NCI-H1930 (cell line): ENCODE data around the gene COPE.
A peak's percentile ranks its signal among the peaks of the same experiment; 100 is the strongest.

Experiments
- DNase-seq, 2 experiments: peaks; one replicate each; lab custom pipeline; 2025; lab: John Stamatoyannopoulos, UW

Gene COPE

DNA sequence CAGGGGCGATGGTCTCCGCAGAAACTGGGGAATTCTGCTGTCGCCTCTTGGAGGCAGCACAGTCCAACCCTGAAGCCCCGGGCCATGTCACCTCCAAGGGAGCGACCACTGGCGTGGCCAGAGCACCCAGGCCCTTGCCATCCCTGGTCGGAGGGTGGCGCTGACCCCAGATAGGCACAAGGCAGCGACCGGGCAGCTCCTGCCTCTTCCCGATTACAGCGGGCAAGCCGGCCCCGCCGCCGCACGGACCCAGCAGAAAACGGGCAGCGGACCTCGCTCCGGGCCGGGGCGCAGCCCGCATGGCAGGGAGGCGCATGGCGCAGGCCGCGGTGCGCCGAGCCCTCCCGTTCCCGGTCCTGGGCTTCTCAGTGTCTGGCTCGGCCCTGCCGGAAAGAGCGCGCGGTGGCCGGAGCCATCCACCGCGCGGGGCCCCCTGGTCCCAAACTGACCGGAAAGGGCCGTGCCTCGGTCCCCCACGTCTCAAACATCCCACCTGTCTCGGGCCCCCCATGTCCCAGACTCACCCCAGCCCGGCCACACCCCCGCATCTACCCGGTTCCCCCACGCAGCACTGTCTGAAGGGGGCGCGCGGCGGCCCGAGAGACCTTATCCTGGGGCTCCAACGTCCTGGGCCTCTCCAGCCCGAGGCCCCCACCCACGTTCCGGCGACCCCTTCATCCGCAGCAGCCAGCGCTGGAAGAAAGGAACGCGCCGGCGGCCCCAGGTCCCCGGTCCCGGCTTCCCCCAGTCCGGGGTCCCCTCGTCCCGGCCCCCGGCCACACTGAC is 24.0 kb downstream of the COPE start:
- DNase-seq, result peak in 1 of 2 experiments; percentile 35

DNA sequence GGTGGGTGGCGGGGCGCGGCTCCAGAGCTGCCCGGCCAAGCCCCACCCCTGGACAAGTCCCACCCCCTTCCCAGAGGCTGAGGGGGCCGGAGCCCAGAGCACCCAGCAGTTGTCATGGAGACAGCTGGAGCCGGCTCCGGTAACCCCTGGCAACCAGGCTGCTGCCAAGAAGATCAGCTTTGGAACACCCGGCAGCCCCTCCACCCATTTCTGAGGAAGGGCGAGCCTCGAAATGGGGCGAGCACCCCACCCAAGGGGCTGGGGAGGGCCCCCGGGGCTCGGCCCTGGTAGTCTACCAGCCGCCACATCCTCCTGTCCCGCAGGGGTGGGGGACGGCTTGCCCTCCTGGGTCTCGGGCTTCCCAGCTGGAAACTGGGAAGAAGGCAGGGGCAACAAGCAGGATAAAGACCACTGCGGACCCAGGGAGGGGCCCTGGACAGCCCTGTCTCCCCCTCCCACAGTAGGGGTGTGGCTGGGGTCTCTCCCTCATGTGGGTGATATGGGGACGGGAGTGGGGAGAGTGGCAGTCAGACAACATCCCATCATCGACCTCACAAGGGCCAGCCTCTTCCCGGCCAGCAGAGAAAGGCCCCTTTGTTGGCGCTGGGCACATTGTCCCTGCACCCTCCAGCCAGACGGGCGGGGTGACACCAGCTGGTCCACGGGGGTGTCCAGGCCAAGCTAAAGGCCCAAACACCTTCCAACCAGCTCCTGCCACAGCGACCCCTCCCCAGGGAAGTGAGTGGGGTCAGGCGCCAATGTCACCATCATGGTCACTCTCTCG is 24.7 kb downstream of the COPE start:
- DNase-seq, result no peak

DNA sequence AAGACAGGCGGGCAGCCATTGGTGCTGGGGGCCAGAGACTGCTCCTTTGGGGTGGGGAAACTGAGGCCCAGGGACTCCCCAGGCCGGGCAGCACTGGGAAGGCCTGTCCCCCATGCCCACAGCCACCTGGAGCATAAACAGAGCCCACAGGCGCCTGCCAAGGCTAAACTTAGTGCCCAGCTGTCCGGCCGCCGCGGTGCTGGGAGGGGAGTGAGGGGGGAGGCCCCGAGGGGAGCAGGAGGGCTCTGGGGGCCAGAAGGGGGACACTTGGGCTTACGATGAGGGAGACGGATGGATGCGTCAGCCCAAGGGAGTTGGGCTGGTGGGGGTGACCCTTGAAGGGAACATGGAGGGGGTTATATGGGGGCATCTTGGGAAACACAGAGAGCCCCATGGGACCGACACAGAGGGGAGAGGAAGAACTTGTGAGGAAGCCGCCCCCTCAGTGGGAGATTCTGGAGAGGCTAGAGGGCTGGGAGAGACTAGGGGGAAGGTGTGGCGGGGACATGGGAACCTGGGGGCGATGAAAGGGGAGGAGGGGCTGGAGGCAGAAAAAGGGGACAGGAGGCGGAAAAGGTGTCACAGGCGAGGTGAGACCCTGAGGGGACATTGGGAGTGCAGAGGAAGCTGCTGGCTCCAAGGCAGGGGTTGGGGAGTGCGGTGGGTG is 25.5 kb downstream of the COPE start:
- DNase-seq, result no peak

DNA sequence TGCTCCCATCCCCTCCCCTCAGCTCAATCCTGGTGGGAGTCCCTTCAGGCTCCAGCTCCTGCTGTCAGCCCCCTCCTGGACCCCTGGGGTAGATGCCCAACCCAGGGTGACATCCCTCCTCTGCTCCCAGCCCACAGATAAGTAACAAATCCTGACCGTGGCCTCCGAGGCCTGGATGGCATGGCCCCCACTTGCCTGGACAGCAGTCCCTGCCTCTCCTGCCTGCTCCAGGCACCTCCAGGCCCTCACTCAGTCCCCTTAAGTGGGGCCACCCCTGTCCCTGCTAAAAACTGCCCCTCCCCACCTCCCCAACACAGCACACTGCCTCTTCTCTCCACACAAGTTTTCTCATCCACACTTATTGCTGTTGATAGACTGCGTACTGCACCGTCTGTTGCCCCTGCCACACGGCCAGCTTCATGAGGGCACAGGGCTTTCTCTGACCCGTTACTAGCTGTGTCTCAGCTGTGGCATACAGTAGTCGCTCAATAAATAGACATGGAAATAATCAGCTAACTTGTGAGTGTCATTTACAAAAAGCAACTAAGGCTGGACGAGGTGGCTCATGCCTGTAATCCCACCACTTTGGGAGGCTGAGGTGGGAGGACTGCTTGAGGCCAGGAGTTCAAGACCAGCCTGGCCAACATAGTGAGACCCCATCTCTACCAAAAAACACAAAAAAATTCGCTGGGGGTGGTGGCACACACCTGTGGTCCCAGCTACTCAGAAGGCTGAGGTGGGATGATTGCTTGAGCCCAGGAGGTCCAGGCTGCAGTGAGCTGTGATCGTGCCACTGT is 29.0 kb downstream of the COPE start:
- DNase-seq, result no peak

- DNase-seq, result no peak
These were observed 32.2 kb downstream of the COPE start for GRCh38 chr19:18886972-18887371.

DNA sequence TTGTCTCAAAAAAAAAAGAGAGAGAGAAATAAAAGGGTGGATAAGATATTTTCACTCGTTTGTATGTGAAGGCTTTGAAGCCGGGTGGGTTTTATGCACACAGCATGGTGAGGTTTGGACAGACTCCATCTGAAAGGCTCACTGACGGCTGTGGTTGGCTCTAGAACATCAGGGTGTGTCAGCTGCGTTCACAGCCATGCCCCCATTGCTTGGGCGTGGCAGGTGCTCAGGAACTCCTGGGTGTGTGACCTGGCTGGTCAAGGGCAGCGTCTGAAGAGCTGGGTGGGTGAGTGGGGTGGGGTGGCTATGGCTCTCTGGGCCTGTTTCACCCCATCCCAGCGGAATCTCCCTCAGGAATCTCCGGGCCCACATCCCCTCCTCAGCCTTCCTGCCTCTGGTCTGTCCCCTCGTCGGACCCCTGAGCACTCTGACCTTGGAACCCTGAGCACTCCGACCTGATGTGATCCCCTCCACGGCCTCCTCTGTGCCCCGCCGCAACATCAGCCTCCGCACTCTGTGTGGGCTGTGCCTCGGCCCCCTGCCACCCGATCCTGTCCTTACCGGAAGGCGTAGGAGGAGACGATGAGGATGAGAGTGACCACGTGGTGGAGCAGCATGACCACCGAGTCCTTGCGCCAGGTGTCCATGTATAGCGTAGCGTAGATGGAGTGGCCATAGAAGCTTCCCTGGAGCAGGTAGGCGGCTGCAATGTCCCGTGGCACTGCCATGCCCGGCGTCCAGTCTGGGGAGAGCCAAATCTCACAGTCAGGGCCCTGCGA is 35.5 kb downstream of the COPE start:
- DNase-seq, result no peak

DNA sequence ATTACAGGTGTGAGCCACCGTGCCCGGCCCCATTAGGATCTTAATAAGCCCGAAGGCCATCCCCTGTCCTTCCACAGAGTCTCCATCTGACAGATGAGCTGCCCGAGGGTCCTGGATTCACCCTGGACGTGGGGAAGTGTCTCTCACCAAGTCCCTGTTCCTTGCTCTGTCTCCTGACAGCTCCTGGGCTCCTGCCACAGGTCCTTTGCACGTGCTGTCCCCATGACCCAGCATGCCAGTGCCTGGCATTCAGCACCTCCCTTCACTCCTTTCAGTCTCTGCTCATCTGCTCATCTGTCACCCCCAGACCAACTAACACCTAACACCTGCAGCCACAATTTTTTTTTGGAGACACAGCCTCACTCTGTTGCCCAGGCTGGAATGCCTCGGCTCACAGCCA is 37.7 kb downstream of the COPE start:
- DNase-seq, result no peak

DNA sequence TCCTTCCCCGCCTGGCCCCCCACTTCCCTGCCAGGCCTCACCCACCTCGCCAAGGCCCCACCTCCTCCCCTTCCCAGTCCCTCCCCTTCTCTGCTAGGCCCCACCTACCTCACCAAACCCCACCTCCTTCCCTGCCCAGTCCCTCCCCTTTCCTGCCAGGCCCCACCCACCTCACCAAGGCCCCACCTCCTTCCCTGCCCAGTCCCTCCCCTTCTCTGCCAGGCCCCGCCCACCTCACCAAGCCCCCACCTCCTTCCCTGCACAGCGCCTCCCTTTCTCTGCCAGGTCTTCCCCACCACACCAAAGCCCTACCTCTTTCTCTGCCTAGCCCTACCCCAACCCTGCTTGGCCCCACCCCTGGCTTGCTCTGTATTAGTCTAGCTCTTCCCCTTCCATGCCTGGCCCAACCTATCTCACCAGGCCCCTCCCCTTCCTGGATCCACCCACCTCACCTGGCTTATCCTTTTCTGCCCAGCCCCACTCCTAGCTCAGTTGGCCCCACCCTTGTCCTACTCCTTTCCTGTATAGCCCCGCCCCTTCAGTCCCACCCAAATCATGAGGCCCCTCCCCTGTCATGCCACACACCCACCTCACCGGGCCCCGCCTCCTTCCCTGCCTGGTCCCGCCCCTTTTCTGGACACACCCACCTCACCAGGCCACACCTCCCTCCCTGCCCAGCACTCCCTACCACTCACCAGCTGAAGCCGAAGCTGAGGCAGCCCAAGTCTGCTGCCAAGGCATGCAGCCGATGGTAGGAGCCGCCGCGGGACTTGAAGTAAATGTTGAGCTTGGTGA is 39.4 kb downstream of the COPE start:
- DNase-seq, result no peak

- no peak for DNase-seq
These were observed 40.2 kb downstream of the COPE start for GRCh38 chr19:18878858-18879578.

- DNase-seq, result no peak
These were observed 41.0 kb downstream of the COPE start for GRCh38 chr19:18878058-18878797.

DNA sequence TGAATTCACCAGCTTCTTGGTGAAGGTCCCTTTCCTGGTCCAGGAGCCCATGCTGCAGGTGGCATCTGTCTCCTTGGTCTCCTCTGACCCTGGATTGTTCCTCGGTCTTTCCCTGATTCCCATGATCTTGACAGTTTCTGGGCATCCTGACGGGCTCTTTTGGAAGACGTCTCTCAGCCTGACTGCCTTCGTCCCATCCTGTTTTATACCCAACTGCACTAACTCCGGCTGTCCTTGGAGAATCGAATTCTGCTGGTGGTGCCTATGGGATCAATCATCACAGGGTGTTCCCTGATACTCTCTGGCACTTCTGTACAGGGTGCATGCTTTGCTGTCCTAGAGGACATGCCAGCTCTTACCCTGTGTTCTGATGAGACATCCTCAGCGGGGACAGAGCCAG is 42.3 kb downstream of the COPE start:
- no peak for DNase-seq

DNA sequence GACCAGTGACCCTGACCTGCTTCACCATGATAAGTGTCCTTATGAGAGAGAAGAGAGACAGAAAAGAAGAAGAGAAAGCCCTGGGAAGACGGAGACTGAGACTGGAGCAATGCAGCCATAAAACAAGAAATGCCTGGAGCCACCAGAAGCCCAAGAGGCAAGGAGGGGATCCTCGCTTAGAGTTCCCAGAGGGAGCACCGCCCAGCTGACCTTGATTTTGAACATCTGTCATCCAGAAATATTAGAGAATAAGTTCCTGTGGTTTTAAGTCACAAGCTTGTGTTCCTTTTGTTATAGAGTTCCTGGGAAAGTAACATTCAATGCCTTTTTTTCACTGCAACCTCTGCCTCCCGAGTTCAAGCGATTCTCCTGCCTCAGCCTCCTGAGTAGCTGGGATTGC is 43.5 kb downstream of the COPE start:
- no peak for DNase-seq

DNA sequence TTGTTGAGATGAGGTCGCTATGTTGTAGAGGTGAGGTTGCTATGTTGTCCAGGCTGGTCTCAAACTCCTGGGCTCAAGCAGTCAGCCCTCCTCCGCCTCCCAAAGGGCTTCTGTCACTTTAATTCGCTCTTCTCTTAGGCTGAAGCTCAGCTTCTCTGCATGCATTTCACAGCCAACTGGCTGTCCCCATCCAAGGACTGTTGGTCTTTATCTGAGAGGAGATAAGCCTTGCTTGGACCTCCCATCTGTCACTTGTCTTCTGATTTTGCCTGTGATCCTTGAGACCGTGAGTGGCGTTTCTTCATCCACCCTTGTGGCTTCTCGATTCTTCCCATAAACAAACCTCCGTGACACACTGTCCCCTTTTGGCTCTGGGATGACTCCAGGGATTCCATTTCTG is 47.6 kb downstream of the COPE start:
- no peak for DNase-seq

DNA sequence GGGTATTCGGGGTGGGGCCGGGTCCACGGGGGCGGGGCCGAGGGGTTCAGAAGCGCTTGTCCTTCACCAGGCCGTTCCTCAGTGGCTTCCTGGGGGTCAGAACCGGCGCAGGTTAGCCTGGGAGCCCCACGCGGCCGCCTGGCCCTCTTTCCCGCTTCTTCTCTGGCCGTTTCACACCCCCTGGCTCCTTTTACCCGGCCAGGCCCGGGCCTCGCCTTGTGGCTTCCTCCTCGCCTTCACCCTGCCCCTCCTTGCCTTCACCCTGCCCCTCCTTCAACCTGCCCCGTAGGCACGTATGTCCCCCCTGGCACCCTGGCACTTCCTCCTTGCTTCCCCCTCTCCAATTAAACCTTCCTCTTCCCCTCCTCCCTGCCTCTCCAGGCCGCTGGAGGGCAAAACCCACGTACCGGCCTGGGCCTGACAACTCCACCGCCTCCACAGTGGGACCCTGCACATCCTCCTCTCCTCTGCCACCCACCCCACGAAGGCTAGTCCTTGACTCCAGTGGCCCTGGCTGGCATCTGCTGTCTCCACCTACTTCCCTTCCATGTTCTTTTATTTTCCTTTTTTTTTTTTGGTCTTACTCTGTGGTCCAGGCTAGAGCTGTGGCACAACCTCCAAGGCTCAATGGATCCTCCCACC is 48.5 kb downstream of the COPE start:
- no peak for DNase-seq

GRCh38 chr19:18869781-18870530 is 49.2 kb downstream of the COPE start:
- no peak for DNase-seq

- DNase-seq, result no peak
These were observed 50.1 kb downstream of the COPE start for GRCh38 chr19:18869023-18869618.

- no peak for DNase-seq
These were observed 50.7 kb downstream of the COPE start for GRCh38 chr19:18868380-18869022.
